ENCODE results near the gene SLC16A3.

SLC16A3 gene

GRCh38 chr17:82223517-82223916 lies 5.3 kb upstream of the SLC16A3 start:
- DNase-seq (ENCODE audit: low read depth): no peak

- no peak for DNase-seq (ENCODE audit: low read depth)
These were observed 4.2 kb upstream of the SLC16A3 start for GRCh38 chr17:82224666-82225065.

GRCh38 chr17:82225368-82226029 lies 3.3 kb upstream of the SLC16A3 start:
- DNase-seq (ENCODE audit: low read depth): no peak

GRCh38 chr17:82226146-82226808 lies 2.6 kb upstream of the SLC16A3 start:
- no peak for DNase-seq (ENCODE audit: low read depth)

GRCh38 chr17:82226809-82227628 lies 1.8 kb upstream of the SLC16A3 start:
- DNase-seq (ENCODE audit: low read depth): no peak

GRCh38 chr17:82227629-82228277 lies 1.1 kb upstream of the SLC16A3 start:
- no peak for DNase-seq (ENCODE audit: low read depth)

GRCh38 chr17:82228278-82228841 lies 482 bp upstream of the SLC16A3 start:
- peak; percentile 43 for DNase-seq (ENCODE audit: low read depth)

GRCh38 chr17:82229698-82230608 lies 1.1 kb downstream of the SLC16A3 start:
- DNase-seq (ENCODE audit: low read depth): no peak

GRCh38 chr17:82230609-82231311 lies 1.9 kb downstream of the SLC16A3 start:
- DNase-seq (ENCODE audit: low read depth): peak; percentile 51

- DNase-seq (ENCODE audit: low read depth): no peak
These were observed 2.4 kb downstream of the SLC16A3 start for GRCh38 chr17:82231312-82231561.

GRCh38 chr17:82231562-82232321 lies 2.9 kb downstream of the SLC16A3 start:
- DNase-seq (ENCODE audit: low read depth): no peak

- DNase-seq (ENCODE audit: low read depth): no peak
These were observed 3.5 kb downstream of the SLC16A3 start for GRCh38 chr17:82232322-82232820.

GRCh38 chr17:82232876-82233785 lies 4.3 kb downstream of the SLC16A3 start:
- no peak for DNase-seq (ENCODE audit: low read depth)

GRCh38 chr17:82234211-82235055 lies 5.6 kb downstream of the SLC16A3 start:
- no peak for DNase-seq (ENCODE audit: low read depth)

- DNase-seq (ENCODE audit: low read depth): no peak
These were observed 6.4 kb downstream of the SLC16A3 start for GRCh38 chr17:82235056-82235774.

- no peak for DNase-seq (ENCODE audit: low read depth)
These were observed 6.9 kb downstream of the SLC16A3 start for GRCh38 chr17:82235775-82236141.
